ENCODE measurements around the gene APOA5. TPM values are rescaled to one million over a fixed set of nuclear protein-coding genes. Genes with fewer than 3 reads are reported as not detected.

The APOA5 gene
- total and polyA plus RNA-seq, 2 of the 13 experiments (the other 11 are each of a cell fraction or from before 2014, with no cell fraction given) = 44.0 to 49.1 TPM

DNA sequence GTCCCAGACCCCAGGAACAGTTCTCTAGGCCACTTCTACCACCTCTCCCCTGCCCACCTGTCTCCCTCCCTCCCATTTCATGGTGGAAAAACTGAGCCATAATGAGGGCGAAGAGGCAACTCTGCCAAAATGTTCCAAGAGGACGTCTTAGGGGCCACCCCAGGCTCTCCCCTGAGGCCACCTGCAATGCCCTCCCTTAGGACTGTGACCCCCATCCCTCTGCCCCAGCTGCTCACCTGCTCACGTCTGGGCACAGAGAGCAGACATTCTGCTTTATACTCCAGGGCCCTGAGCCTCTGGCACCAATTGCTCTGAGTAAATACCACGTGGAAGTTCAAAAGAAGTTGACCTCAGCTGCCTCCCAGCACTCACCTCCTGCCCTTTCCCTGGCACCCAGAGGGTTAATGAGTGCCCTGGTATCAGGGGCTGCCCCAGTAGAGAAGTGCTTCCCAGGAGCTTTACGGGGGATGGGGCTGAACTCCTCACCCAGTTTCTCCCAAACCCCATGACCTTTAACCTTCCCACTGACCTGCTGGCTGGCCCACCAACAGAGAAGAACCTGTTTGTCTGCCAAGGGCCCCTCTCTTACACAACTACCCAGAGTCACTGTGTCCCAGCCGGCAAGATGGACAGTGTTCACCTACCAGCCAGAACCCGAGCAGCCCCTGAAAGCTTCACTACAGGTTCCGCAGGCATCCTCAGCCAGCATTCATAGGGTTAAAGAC, 627 bp upstream of the APOA5 start (continued):
- TF ChIP-seq USF2 (IDR thresholded peaks at IDR 0.05; ENCODE audit: low read depth, low read length) (no peak), USF2 (CRISPR knock-in tag; IDR thresholded peaks at IDR 0.05; ENCODE audit: borderline replicate concordance) (peak; percentile 51; the same call in 1 of the 2 replicates), MAFG (CRISPR knock-in tag; IDR thresholded peaks at IDR 0.05) (no peak), SETDB1 (CRISPR knock-in tag; IDR thresholded peaks at IDR 0.05; ENCODE audit: borderline replicate concordance) (no peak), SALL1 (CRISPR knock-in tag; IDR thresholded peaks at IDR 0.05) (peak; percentile 80), ZNF644 (CRISPR knock-in tag; IDR thresholded peaks at IDR 0.05; ENCODE audit: low read depth) (0 out of 2 replicates have a peak, but pooled peaks have one; percentile 13), ZNF354B (CRISPR knock-in tag; IDR thresholded peaks at IDR 0.05) (no peak), HDAC2 (CRISPR knock-in tag; IDR thresholded peaks at IDR 0.05) (peak; percentile 74), TFDP2 (CRISPR knock-in tag; IDR thresholded peaks at IDR 0.05) (peak; percentile 33; the same call in 1 of the 2 replicates), MIER2 (CRISPR knock-in tag; IDR thresholded peaks at IDR 0.05) (no peak), ZFP62 (CRISPR knock-in tag; IDR thresholded peaks at IDR 0.05) (no peak), TSC22D2 (CRISPR knock-in tag; IDR thresholded peaks at IDR 0.05; ENCODE audit: borderline replicate concordance) (no peak), ZNF75D (CRISPR knock-in tag; IDR thresholded peaks at IDR 0.05; ENCODE audit: borderline replicate concordance) (no peak), FOSL1 (CRISPR knock-in tag; IDR thresholded peaks at IDR 0.05; ENCODE audit: borderline replicate concordance) (no peak), MXI1 (IDR thresholded peaks at IDR 0.05; ENCODE audit: borderline replicate concordance, low read depth, low read length) (peak; percentile 27; the same call in 1 of the 3 replicates), ADNP (CRISPR knock-in tag; IDR thresholded peaks at IDR 0.05) (peak; percentile 21; the same call in 1 of the 2 replicates)
- TF ChIP-seq, protein P1, sequence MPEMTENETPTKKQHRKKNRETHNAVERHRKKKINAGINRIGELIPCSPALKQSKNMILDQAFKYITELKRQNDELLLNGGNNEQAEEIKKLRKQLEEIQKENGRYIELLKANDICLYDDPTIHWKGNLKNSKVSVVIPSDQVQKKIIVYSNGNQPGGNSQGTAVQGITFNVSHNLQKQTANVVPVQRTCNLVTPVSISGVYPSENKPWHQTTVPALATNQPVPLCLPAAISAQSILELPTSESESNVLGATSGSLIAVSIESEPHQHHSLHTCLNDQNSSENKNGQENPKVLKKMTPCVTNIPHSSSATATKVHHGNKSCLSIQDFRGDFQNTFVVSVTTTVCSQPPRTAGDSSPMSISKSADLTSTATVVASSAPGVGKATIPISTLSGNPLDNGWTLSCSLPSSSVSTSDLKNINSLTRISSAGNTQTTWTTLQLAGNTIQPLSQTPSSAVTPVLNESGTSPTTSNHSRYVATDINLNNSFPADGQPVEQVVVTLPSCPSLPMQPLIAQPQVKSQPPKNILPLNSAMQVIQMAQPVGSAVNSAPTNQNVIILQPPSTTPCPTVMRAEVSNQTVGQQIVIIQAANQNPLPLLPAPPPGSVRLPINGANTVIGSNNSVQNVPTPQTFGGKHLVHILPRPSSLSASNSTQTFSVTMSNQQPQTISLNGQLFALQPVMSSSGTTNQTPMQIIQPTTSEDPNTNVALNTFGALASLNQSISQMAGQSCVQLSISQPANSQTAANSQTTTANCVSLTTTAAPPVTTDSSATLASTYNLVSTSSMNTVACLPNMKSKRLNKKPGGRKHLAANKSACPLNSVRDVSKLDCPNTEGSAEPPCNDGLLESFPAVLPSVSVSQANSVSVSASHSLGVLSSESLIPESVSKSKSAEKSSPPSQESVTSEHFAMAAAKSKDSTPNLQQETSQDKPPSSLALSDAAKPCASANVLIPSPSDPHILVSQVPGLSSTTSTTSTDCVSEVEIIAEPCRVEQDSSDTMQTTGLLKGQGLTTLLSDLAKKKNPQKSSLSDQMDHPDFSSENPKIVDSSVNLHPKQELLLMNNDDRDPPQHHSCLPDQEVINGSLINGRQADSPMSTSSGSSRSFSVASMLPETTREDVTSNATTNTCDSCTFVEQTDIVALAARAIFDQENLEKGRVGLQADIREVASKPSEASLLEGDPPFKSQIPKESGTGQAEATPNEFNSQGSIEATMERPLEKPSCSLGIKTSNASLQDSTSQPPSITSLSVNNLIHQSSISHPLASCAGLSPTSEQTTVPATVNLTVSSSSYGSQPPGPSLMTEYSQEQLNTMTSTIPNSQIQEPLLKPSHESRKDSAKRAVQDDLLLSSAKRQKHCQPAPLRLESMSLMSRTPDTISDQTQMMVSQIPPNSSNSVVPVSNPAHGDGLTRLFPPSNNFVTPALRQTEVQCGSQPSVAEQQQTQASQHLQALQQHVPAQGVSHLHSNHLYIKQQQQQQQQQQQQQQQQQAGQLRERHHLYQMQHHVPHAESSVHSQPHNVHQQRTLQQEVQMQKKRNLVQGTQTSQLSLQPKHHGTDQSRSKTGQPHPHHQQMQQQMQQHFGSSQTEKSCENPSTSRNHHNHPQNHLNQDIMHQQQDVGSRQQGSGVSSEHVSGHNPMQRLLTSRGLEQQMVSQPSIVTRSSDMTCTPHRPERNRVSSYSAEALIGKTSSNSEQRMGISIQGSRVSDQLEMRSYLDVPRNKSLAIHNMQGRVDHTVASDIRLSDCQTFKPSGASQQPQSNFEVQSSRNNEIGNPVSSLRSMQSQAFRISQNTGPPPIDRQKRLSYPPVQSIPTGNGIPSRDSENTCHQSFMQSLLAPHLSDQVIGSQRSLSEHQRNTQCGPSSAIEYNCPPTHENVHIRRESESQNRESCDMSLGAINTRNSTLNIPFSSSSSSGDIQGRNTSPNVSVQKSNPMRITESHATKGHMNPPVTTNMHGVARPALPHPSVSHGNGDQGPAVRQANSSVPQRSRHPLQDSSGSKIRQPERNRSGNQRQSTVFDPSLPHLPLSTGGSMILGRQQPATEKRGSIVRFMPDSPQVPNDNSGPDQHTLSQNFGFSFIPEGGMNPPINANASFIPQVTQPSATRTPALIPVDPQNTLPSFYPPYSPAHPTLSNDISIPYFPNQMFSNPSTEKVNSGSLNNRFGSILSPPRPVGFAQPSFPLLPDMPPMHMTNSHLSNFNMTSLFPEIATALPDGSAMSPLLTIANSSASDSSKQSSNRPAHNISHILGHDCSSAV (CRISPR knock-in tag; IDR thresholded peaks at IDR 0.05; ENCODE audit: borderline replicate concordance) = no peak
- TF ChIP-seq, protein P2, sequence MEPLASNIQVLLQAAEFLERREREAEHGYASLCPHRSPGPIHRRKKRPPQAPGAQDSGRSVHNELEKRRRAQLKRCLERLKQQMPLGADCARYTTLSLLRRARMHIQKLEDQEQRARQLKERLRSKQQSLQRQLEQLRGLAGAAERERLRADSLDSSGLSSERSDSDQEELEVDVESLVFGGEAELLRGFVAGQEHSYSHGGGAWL (CRISPR knock-in tag; IDR thresholded peaks at IDR 0.05) = no peak

Measured in HepG2 (cell line).